GM13976 (cell line): ENCODE measurements around the gene ALX4.

Experiments used
- DNase-seq: peaks from one replicate; pipeline ENCODE4 v3.0.0; 2012; ENCODE audit warnings: low spot score
- CTCF ChIP-seq: IDR thresholded peaks from 2 replicates; pipeline ENCODE4 v1.5.1; 2012; ENCODE audit warnings: borderline replicate concordance, mild to moderate bottlenecking; ENCODE audit not compliant: insufficient read depth; ENCODE audit errors: extremely low read depth, missing control alignments, control extremely low read depth
- in situ Hi-C: fragments of 300-500 bp; cut with MboI; formaldehyde crosslinking; loops from one replicate; pipeline ENCODE4 v1.12.0; 2022; ENCODE audit warnings: low sequenced_read_pairs, mixed read lengths, inconsistent platforms; ENCODE audit not compliant: unreplicated experiment

The ALX4 gene

GRCh38 chr11:44280257-44280656, 29.7 kb downstream of the ALX4 start:
- no peak for DNase-seq
- in situ Hi-C loops: loop anchor here (10.0 to 25.0 kb wide), 2 partner anchors 175 to 632 kb away; no protein-coding TSS in a partner anchor
- TF ChIP-seq CTCF: no peak

DNA sequence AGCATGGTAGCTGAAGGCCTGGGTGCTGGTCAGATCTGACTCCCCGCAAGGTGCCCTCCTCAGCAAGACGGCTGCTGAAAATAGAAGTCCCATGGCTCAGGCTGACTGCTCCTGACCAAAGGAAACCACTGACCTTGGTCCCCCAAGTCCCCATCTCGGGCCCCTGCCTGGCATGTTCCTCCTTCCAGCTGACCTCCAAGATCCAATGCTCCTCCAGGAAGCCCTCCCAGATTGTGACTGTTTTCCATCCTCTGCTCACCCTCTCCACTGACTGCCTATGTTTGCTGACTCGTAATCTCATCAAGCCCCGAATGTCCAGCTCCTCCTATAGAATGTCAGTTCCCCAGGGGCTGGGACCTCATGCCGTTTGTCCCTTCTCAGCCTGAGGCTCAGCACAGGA, 30.5 kb downstream of the ALX4 start:
- in situ Hi-C loops: loop anchor here (25.0 kb wide), 1 partner anchor 633 kb away; no protein-coding TSS in a partner anchor

GRCh38 chr11:44277196-44278090, 32.5 kb downstream of the ALX4 start:
- no peak for DNase-seq
- TF ChIP-seq CTCF: no peak
- in situ Hi-C loops: loop anchor here (25.0 kb wide), 1 partner anchor 635 kb away; no protein-coding TSS in a partner anchor

More for the DNA sequence above, 30.5 kb downstream of the ALX4 start:
- DNase-seq: no peak
- TF ChIP-seq CTCF: no peak

GRCh38 chr11:44275961-44276550, 33.9 kb downstream of the ALX4 start:
- no peak for TF ChIP-seq CTCF
- no peak for DNase-seq
- in situ Hi-C loops: loop anchor here (25.0 kb wide), 1 partner anchor 636 kb away; no protein-coding TSS in a partner anchor

- in situ Hi-C loops: loop anchor here (25.0 kb wide), 1 partner anchor 637 kb away; no protein-coding TSS in a partner anchor
Observed at GRCh38 chr11:44275241-44275640, 34.7 kb downstream of the ALX4 start.

More at GRCh38 chr11:44275241-44275640, 34.7 kb downstream of the ALX4 start:
- no peak for DNase-seq
- TF ChIP-seq CTCF: no peak
